Activated naive CD8-positive, alpha-beta T cell treated with anti-CD3 and anti-CD28 coated beads for 36 hours (primary cell): ENCODE data around the gene HES5. TPM values are rescaled to one million over a fixed set of nuclear protein-coding genes. Genes with fewer than 3 reads are reported as not detected.

Experiments
- DNase-seq: peaks from one replicate; pipeline ENCODE4 v3.0.0; 2021
- H3K27ac Mint-ChIP-seq: one replicate; pipeline ENCODE4 v1.8.0; 2022; ENCODE audit warnings: mild to moderate bottlenecking, moderate library complexity, mixed read lengths
- H3K27me3 Mint-ChIP-seq: one replicate; pipeline ENCODE4 v1.8.0; 2022; ENCODE audit warnings: mild to moderate bottlenecking, mixed read lengths
- H3K36me3 Mint-ChIP-seq: one replicate; pipeline ENCODE4 v1.8.0; 2021; ENCODE audit warnings: mild to moderate bottlenecking, mixed read lengths
- H3K4me1 Mint-ChIP-seq: one replicate; pipeline ENCODE4 v1.8.0; 2021; ENCODE audit warnings: mixed read lengths
- H3K4me3 Mint-ChIP-seq: one replicate; pipeline ENCODE4 v1.8.0; 2022; ENCODE audit warnings: mild to moderate bottlenecking, moderate library complexity, mixed read lengths
- H3K9me3 Mint-ChIP-seq: one replicate; pipeline ENCODE4 v1.8.0; 2022; ENCODE audit warnings: mixed read lengths
- total RNA-seq, 2 experiments: library from RNA; stranded (reverse); gene quantifications; one replicate each; pipeline ENCODE4 v1.2.3, GENCODE V29; 2021

Gene HES5
- total RNA-seq, 2 experiments from 2014 or later: 0.28 TPM; not detected in 1

DNA sequence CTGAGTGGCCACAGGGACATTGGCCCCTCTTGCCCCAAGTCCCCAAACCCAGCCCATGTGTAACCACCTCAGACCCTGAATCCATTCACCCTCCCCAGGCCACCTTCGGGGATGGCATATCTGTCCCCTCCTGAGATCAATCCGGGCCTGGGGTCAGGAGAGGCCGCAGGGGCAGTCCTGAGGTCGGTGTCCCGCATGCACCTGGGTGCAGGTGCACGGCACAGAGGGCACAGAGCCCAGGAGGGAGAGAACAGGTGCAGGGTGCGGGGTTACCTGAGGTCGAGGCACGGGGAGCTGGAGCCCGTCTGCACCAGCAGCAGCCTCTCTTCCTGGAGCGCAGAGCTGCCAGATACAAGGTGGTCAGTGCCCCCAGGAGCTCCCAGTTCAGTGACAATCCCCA lies 20.5 kb downstream of the HES5 start:
- Mint-ChIP-seq H3K27me3 (no peaks in the 10 kb centered on the region), H3K9me3 (no peaks in the 10 kb centered on the region), H3K27ac (no peak overlapping the region), H3K4me3 (no peak overlapping the region), H3K4me1 (no peaks in the 10 kb centered on the region), H3K36me3 (peaks cover 1% of the 10 kb centered on the region)
- DNase-seq: no peak

DNA sequence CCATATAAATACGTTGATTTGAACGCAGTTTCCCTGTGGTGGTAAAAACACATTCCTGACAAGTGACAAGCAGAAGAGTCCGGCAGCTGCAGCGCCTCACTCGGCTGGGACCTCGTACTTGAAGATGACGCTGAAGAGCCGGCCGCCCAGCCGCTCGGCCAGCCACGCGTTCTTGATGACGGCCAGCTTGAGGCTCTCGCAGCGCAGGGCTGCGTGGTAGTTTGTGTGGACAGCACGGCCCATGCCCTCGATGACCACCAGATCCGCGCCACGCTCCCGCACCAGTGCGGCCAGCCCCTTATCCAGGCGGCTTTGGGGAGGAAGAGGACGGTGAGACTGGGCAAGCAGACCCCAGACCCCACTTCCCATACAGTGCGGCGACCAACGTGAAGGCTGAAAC lies 21.3 kb downstream of the HES5 start:
- no peak for DNase-seq
- H3K9me3 Mint-ChIP-seq: no peaks in the 10 kb centered on the region
- peaks cover 1% of the 10 kb centered on the region for H3K36me3 Mint-ChIP-seq
- H3K4me1 Mint-ChIP-seq: no peaks in the 10 kb centered on the region
- no peak overlapping the region for H3K27ac Mint-ChIP-seq
- H3K27me3 Mint-ChIP-seq: no peaks in the 10 kb centered on the region
- H3K4me3 Mint-ChIP-seq: no peak overlapping the region

DNA sequence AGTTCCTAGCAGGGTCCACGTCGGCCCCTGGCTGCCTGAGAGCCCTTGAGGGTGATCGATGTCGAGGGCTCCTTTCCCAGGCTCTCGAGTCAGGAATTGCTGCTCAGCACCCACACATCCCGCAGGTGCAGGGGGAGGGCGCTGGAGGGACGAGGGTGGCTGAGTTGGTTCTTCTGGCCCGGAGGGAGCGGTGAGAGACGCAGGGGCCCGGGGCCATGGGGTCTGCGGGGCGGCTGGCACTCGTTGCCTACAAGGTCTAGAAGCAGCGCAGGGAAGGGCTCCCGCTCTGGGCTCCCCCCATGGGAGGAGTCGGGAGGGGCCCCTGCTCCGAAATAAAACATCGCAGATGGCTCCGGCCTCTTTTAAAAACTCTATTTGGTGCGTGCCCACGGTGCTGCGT lies 21.9 kb downstream of the HES5 start:
- DNase-seq: no peak
- H3K27me3 Mint-ChIP-seq: no peaks in the 10 kb centered on the region
- H3K27ac Mint-ChIP-seq: no peak overlapping the region
- H3K4me1 Mint-ChIP-seq: no peaks in the 10 kb centered on the region
- H3K4me3 Mint-ChIP-seq: no peak overlapping the region
- H3K36me3 Mint-ChIP-seq: peaks cover 1% of the 10 kb centered on the region
- no peaks in the 10 kb centered on the region for H3K9me3 Mint-ChIP-seq

DNA sequence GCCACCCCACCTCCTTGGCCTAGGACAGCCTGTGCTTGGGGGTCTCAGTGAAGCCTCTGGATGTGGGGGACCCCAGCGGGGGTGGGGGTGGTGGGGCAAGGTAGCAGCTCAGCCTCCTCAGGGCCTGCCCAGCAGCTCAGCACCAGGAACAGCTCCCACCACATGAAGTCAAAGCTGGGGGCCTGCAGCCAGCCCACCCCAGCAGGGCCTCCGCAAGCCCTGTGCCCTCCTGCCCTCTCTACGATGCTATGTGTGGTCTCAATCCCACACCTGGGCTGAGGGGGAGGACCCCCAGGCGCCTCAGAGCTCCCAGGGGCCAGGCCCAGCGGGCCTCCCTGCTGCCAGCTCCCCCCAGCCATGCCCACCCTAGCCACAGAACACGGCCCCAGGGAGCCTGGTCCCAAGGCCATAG lies 22.3 kb downstream of the HES5 start:
- H3K4me3 Mint-ChIP-seq: no peak overlapping the region
- H3K27me3 Mint-ChIP-seq: no peaks in the 10 kb centered on the region
- no peaks in the 10 kb centered on the region for H3K9me3 Mint-ChIP-seq

DNA sequence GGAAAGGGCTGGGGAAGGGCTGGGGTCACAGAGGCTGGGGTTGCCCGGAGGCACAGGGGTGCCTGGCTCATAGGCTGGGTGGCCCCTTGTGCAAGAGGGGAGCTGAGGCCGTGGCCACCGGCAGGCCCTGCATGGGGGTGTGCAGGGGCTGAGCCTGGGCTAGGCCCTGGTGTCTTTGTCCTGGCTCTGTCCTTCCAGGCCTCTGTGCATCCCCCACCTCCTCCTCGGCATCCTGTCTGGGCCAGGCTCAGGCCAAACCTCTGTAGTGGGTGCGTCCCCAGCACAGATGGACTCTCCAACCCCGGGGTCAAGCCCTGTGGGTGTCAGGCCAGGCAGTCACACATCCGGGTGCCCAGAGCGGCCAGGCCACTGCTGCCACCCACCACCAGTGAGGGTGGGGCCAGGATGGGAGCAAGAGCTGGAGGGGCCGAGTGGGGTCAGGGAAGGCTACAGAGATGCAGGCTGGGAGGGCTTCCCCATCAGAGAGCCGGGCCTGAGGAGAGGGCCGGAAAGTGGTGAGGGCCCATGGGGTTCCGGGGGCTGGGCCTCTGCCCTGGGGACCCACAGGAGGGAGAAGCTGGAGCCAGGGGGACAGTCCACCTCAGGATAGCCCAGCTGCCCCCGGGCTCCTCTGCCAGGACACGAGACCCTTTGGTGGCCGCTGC lies 23.0 kb downstream of the HES5 start:
- Mint-ChIP-seq H3K4me1 (no peaks in the 10 kb centered on the region), H3K9me3 (no peaks in the 10 kb centered on the region), H3K27ac (no peak overlapping the region), H3K36me3 (peaks cover 1% of the 10 kb centered on the region), H3K4me3 (no peak overlapping the region), H3K27me3 (no peaks in the 10 kb centered on the region)
- no peak for DNase-seq

More for the DNA sequence above, 22.3 kb downstream of the HES5 start:
- Mint-ChIP-seq H3K27ac (no peak overlapping the region), H3K4me1 (no peaks in the 10 kb centered on the region), H3K36me3 (peaks cover 1% of the 10 kb centered on the region)
- no peak for DNase-seq

DNA sequence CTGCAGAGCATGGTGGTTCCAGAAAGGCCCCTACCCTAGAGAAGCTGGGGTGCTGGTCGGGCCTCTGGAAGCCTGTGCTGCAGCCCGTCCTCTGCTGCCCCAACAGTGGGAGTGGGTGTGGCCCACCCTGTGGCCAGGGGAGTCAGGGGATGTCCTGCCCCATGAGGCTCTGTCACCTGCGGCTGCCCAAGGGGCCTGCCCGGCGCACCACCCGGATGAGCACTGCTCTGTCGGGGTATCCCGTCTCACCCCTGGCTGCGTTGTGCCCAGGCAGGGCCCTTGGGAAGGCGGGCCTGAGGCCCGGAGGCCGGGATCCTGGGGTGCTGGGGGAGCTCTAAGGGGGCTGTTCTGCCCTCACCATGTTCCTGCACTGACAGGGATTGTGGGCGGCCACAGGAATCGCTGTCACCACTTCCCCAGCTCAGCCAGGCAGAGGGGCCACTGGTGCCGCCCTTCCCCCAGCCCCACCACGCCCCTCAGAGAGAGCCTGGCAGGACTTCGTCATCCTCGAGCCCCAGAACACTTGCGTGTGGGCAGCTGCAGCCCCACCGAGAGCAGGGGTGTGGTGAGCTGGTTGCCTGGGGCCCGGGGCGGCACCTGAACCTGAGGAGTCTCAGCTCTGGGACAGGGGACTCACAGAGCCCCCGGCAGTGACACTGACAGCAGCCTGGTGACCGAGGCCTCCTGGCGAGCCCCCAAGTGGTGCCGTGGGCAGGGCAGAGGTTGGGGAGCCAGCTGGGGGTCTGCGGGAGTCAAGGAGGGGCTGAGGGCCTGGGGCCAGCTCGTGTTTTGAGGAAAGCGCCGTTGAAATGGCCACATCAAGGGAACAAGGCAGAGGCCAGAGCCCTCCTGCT lies 23.8 kb downstream of the HES5 start:
- Mint-ChIP-seq H3K27ac (no peak overlapping the region), H3K9me3 (no peaks in the 10 kb centered on the region), H3K4me1 (no peaks in the 10 kb centered on the region), H3K36me3 (peaks cover 1% of the 10 kb centered on the region), H3K27me3 (no peaks in the 10 kb centered on the region), H3K4me3 (no peak overlapping the region)
- no peak for DNase-seq

DNA sequence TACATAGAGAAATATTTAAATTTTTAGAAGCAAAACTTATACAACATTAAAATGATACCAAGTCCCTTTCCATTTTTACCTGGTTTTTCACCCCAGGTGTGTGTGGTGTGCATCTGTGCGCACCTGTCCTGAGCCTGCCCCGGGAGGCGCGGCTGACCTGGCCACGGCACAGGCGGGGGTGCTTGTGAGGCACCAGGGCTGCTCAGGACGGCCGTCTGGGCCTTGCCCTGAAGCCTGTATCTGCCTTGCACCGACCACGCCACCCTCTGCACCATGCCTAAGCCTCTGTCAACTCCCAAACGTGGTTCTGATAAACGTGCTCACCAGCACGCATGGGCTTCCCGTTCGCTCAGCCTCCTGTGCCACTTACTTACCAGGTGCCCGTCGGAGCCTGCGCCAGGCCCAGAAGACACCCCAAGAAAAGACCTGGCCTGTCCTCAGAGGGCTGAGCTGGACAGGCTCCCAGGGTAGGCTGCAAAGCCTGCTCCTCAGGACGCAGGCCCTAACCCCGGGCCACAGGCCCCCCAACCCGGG lies 24.5 kb downstream of the HES5 start:
- H3K4me3 Mint-ChIP-seq: no peak overlapping the region
- DNase-seq: no peak
- H3K27me3 Mint-ChIP-seq: no peaks in the 10 kb centered on the region
- H3K27ac Mint-ChIP-seq: no peak overlapping the region
- H3K9me3 Mint-ChIP-seq: no peaks in the 10 kb centered on the region
- H3K36me3 Mint-ChIP-seq: peaks cover 1% of the 10 kb centered on the region
- no peaks in the 10 kb centered on the region for H3K4me1 Mint-ChIP-seq

DNA sequence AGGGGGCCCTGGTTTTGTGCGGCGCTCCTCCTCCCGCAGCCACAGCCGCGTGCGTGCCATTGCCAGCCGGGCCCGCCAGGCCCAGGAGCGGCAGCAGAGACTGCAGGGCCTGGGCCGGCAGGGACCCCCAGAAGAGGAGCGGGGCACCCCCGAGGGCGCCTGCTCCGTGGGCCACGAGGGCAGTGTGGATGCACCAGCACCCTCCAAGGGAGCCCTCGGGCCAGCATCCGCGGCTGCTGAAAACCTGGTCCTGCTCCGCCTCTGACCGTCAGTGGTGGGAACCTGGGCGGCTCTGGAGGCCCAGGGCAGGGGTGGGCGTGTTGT lies 25.2 kb downstream of the HES5 start:
- peaks cover 6% of the 10 kb centered on the region for H3K4me1 Mint-ChIP-seq
- no peak for DNase-seq
- no peak overlapping the region for H3K27ac Mint-ChIP-seq
- no peak overlapping the region for H3K4me3 Mint-ChIP-seq
- H3K9me3 Mint-ChIP-seq: no peaks in the 10 kb centered on the region
- H3K27me3 Mint-ChIP-seq: no peaks in the 10 kb centered on the region
- peaks cover 1% of the 10 kb centered on the region for H3K36me3 Mint-ChIP-seq

DNA sequence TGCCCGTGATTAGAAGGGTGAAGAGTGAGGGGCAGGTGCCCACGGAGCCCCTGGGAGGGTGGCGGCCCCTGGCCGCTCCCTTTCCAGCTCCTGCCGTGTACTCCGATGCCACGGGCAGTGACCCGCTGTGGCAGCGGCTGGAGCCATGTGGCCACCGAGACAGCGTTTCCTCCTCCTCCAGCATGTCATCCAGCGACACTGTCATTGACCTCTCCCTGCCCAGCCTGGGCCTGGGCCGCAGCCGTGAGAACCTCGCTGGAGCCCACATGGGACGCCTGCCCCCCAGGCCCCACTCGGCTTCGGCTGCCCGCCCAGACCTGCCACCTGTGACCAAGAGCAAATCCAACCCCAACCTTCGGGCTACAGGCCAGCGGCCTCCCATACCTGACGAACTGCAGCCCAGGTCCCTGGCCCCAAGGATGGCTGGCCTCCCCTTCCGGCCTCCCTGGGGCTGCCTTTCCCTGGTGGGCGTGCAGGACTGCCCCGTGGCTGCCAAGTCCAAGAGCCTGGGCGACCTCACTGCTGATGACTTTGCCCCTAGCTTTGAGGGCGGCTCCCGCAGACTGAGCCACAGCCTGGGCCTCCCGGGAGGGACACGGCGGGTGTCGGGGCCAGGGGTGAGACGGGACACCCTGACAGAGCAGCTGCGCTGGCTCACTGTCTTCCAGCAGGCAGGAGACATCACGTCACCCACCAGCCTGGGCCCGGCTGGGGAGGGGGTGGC lies 25.7 kb downstream of the HES5 start:
- Mint-ChIP-seq H3K4me3 (no peak overlapping the region), H3K36me3 (peaks cover 1% of the 10 kb centered on the region), H3K27ac (no peak overlapping the region), H3K9me3 (no peaks in the 10 kb centered on the region), H3K27me3 (no peaks in the 10 kb centered on the region), H3K4me1 (peaks cover 8% of the 10 kb centered on the region)
- no peak for DNase-seq

DNA sequence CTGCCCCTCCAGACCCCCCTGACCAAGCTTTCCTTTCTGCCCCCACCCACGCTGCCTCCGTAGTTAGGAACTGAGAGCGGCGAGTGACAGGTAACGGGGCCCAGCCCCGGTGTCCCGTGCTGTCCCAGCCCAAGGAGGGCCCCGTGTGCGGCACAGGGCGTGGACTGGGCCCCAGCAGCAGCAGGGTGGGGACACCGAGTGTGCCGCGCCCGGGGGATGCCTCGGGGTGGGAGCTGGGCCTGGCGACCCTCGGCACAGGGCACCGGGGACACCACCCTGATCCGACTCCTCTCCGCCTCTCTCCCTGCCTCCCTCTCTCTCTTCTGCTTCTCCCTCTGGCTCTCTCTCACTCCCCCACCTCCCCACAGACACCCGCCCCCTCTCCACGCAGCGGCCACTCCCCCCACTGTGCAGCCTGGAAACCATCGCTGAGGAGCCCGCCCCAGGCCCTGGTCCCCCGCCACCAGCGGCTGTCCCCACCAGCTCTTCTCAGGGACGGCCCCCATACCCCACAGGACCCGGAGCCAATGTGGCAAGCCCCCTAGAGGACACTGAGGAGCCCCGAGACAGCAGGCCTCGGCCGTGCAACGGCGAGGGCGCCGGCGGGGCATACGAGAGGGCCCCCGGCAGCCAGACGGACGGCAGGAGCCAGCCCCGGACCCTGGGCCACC lies 26.4 kb downstream of the HES5 start:
- no peaks in the 10 kb centered on the region for H3K27me3 Mint-ChIP-seq
- H3K4me1 Mint-ChIP-seq: peaks cover 11% of the 10 kb centered on the region
- H3K9me3 Mint-ChIP-seq: no peaks in the 10 kb centered on the region
- DNase-seq: no peak
- no peak overlapping the region for H3K4me3 Mint-ChIP-seq
- H3K36me3 Mint-ChIP-seq: peaks cover 1% of the 10 kb centered on the region
- H3K27ac Mint-ChIP-seq: no peak overlapping the region

DNA sequence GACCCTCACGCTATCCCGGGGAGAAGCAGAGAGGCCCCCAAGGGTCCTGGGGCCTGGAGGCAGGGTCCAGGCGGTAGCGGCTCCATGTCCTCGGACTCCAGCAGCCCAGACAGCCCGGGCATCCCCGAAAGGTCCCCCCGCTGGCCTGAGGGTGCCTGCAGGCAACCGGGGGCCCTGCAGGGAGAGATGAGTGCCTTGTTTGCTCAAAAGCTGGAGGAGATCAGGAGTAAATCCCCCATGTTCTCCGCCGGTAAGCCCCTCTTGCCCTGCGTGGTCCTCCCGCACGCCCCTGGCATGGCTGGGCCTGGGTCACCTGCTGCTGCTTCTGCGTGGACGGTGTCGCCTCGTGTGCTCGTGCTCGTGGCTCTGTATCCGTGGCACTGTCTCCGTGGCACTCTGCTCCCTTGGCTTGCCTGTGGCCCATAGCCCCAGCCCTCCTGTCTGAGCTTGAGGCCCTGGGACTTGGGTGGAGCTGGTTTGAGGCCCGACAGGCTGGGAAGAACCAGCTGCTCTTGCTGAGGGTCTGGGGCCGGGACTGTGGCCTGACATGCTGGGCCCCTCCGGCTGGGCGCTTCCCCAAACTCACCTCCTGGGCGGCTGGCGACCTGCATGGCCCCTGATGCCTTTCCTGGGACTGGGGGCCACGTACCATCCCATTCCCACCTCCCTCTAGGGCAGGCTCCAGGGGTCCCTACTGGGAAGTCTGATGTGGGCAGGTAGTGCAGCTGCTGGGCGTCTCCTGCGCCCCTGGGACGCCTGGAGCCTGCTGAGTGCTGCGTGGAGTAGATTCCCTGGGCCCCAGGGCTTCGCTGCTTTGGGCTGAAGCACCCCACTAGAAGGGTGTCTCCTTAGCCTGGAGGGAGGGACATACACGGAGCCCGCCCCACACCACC lies 27.2 kb downstream of the HES5 start:
- no peak overlapping the region for H3K27ac Mint-ChIP-seq
- no peaks in the 10 kb centered on the region for H3K27me3 Mint-ChIP-seq
- no peaks in the 10 kb centered on the region for H3K36me3 Mint-ChIP-seq
- H3K4me1 Mint-ChIP-seq: peaks cover 11% of the 10 kb centered on the region
- no peaks in the 10 kb centered on the region for H3K9me3 Mint-ChIP-seq
- DNase-seq: no peak
- no peak overlapping the region for H3K4me3 Mint-ChIP-seq

DNA sequence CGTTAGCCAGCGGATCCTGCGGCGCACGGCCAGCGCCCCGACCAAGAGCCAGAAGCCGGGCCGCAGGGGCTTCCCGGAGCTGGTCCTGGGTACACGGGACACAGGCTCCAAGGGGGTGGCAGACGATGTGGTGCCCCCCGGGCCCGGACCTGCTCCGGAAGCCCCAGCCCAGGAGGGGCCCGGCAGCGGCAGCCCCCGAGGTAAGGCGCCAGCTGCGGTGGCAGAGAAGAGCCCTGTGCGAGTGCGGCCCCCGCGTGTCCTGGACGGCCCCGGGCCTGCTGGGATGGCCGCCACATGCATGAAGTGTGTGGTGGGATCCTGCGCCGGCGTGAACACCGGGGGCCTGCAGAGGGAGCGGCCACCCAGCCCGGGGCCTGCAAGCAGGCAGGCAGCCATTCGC lies 27.9 kb downstream of the HES5 start:
- H3K27ac Mint-ChIP-seq: no peak overlapping the region
- no peak for DNase-seq
- H3K27me3 Mint-ChIP-seq: no peaks in the 10 kb centered on the region
- H3K4me1 Mint-ChIP-seq: peaks cover 11% of the 10 kb centered on the region
- H3K4me3 Mint-ChIP-seq: no peak overlapping the region
- H3K36me3 Mint-ChIP-seq: no peaks in the 10 kb centered on the region
- H3K9me3 Mint-ChIP-seq: no peaks in the 10 kb centered on the region

DNA sequence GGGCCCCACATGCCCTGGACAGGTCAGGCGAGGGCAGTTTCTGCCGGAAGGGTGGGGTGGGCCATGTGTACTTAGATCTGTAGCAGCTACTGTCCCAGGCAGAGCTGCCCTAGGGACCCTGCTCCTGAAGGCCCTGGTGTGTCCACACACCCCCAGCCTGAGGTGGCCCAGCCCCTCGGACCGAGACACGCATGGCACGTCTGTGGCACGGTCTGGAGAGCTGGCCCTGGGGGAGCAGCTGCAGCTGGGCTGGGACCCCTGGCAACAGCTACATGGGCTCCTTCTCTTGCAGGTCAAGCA lies 28.3 kb downstream of the HES5 start:
- H3K4me1 Mint-ChIP-seq: peaks cover 11% of the 10 kb centered on the region
- no peak for DNase-seq
- H3K27ac Mint-ChIP-seq: no peak overlapping the region
- no peaks in the 10 kb centered on the region for H3K36me3 Mint-ChIP-seq
- no peaks in the 10 kb centered on the region for H3K9me3 Mint-ChIP-seq
- no peaks in the 10 kb centered on the region for H3K27me3 Mint-ChIP-seq
- no peak overlapping the region for H3K4me3 Mint-ChIP-seq

DNA sequence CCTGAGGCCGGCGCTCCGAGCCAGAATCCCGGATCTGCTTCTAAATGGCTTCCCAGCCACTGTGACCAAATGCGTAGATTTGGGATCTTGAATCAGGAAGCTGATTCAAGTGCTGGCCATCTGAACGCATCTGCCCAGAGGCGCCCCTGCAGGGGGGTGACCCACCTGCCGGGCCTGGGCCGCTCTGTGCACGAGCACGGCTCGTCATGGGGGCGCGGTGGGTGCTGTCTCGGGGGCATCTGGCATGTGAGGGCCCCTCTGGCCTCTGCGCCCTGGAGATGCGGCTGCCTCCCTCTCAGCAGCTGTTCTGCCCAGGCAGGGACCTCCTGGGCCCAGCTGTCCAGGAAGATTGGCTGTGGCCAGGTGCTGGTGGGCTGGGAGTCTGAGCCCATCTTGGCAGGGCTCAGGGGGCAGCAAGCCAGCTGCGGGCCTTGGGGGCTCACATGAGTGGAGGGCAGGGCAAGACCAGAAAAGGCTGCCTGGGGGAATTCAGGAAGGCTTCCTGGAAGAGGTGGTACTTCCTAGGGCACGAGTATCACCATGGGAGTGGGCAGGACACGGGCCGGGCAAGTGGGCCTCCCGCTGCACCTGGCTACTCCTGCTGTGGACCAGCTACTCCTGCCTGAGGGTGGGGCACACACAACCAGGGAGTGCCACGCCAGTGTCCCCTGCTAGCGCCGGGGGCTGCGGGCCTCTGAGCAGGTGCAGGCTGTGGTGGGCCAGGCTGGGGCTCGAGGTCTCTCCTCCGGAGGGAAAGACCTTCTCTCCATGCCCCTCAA lies 28.8 kb downstream of the HES5 start:
- Mint-ChIP-seq H3K36me3 (no peaks in the 10 kb centered on the region), H3K27me3 (no peaks in the 10 kb centered on the region), H3K27ac (no peak overlapping the region), H3K4me1 (peaks cover 11% of the 10 kb centered on the region), H3K9me3 (no peaks in the 10 kb centered on the region), H3K4me3 (no peak overlapping the region)
- DNase-seq: no peak
